Liver (tissue), 3 donors: ENCODE measurements around the gene EAF1.

ENCODE experiments used
- ATF3 ChIP-seq: IDR thresholded peaks from 2 replicates; pipeline ENCODE4 v1.6.1; 2016; ENCODE audit warnings: antibody characterized with exemption
- CTCF ChIP-seq: fragments of 150-350 bp; IDR thresholded peaks from 2 replicates; pipeline ENCODE4 v1.5.1; 2017; ENCODE audit warnings: improper control_type of control experiment, low read depth, low read length; ENCODE audit not compliant: missing input control
- EGR1 ChIP-seq, 2 donors: IDR thresholded peaks; 2 replicates each; pipeline ENCODE4 v1.6.1; 2016 to 2018; ENCODE audit warnings: antibody characterized with exemption in 2 of 2, low read depth in 2 of 2
- FOXA2 ChIP-seq: IDR thresholded peaks from 2 replicates; pipeline ENCODE4 v1.6.1; 2016; ENCODE audit warnings: antibody characterized with exemption
- GABPA ChIP-seq, 2 donors: IDR thresholded peaks in 1 of 2; conservative IDR thresholded peaks in 1 of 2; 2 replicates each; pipeline ENCODE4 v1.6.1; 2016; ENCODE audit warnings: antibody characterized with exemption in 2 of 2, mild to moderate bottlenecking in 1 of 2, moderate library complexity in 1 of 2
- MAX ChIP-seq: IDR thresholded peaks from 2 replicates; pipeline ENCODE4 v1.6.1; 2016; ENCODE audit warnings: antibody characterized with exemption
- RAD21 ChIP-seq, 2 donors: IDR thresholded peaks; 2 replicates each; pipeline ENCODE4 v1.6.1; 2016; ENCODE audit warnings: antibody characterized with exemption in 2 of 2, mild to moderate bottlenecking in 2 of 2
- REST ChIP-seq: IDR thresholded peaks from 2 replicates; pipeline ENCODE4 v1.6.1; 2016; ENCODE audit warnings: antibody characterized with exemption, mild to moderate bottlenecking
- SP1 ChIP-seq: IDR thresholded peaks from 2 replicates; pipeline ENCODE4 v1.6.1; 2018; ENCODE audit warnings: antibody characterized with exemption, mild to moderate bottlenecking
- TAF1 ChIP-seq: conservative IDR thresholded peaks from 2 replicates; pipeline ENCODE4 v1.6.1; 2016; ENCODE audit warnings: antibody characterized with exemption, mild to moderate bottlenecking
- YY1 ChIP-seq: IDR thresholded peaks from 2 replicates; pipeline ENCODE4 v1.6.1; 2016; ENCODE audit warnings: antibody characterized with exemption, mild to moderate bottlenecking
- ZBTB33 ChIP-seq: IDR thresholded peaks from 2 replicates; pipeline ENCODE4 v1.6.1; 2016; ENCODE audit warnings: antibody characterized with exemption
- donor health status: healthy.
- donor health status: healthy.

GRCh38 chr3:15427182-15427880, at the start of gene EAF1, which contains the start of gene METTL6:
- TF ChIP-seq CTCF: peak; percentile 7
- TF ChIP-seq TAF1: no peak
- TF ChIP-seq EGR1 (IDR thresholded peaks at IDR 0.05; ENCODE audit: low read depth in 2 of 2): peak; percentile 69 to 81
- peak; percentile 7 for TF ChIP-seq MAX
- peak; percentile 97 to 98 for TF ChIP-seq GABPA (IDR thresholded peaks at IDR 0.05 in 1 of 2, conservative IDR thresholded peaks at IDR 0.05 in 1 of 2)
- TF ChIP-seq ZBTB33: no peak
- peak; percentile 34 for TF ChIP-seq YY1
- no peak for TF ChIP-seq REST
- TF ChIP-seq RAD21 (IDR thresholded peaks at IDR 0.05): peak; percentile 31 to 50
- TF ChIP-seq ATF3: no peak
- TF ChIP-seq FOXA2: no peak
- no peak for TF ChIP-seq SP1
